ENCODE data around the gene WEE2.
"Not testable (repeated sequence)": the region's sequence is repeated elsewhere in the genome, so short reads cannot be mapped to it uniquely, and the experiment has no call there.

WEE2 gene

GRCh38 chr7:141676618-141677017 is 31.5 kb upstream of the WEE2 start:
- Histone ChIP-seq H3K9me3 (no peaks in the 10 kb centered on the region), H3K36me3 (replicated peaks) (peaks cover 6% of the 10 kb centered on the region; the same call in 1 of the 2 replicates), H3K27me3 (ENCODE audit: low read depth) (no peaks in the 10 kb centered on the region), H3K4me3 (no peak overlapping the region), H3K4me1 (no peaks in the 10 kb centered on the region)
- DNase-seq (ENCODE audit: low spot score in 2 of 2) = no peak
- in situ Hi-C loops (cut with MboI; ENCODE audit: low sequenced_read_pairs) = no loop called here

GRCh38 chr7:141679014-141679413 is 29.1 kb upstream of the WEE2 start:
- no peak overlapping the region for H3K4me3 ChIP-seq
- no peaks in the 10 kb centered on the region for H3K4me1 ChIP-seq
- H3K36me3 ChIP-seq (replicated peaks) = peaks cover 6% of the 10 kb centered on the region; the same call in 1 of the 2 replicates
- H3K27me3 ChIP-seq (ENCODE audit: low read depth) = no peaks in the 10 kb centered on the region
- in situ Hi-C loops (cut with MboI; ENCODE audit: low sequenced_read_pairs) = no loop called here
- no peaks in the 10 kb centered on the region for H3K9me3 ChIP-seq
- no peak for DNase-seq (ENCODE audit: low spot score in 2 of 2)

GRCh38 chr7:141685285-141686023 is 22.7 kb upstream of the WEE2 start:
- in situ Hi-C loops (cut with MboI; ENCODE audit: low sequenced_read_pairs) = no loop called here
- H3K9me3 ChIP-seq = no peaks in the 10 kb centered on the region
- DNase-seq (ENCODE audit: low spot score in 2 of 2) = no peak
- no peak overlapping the region for H3K4me3 ChIP-seq
- H3K27me3 ChIP-seq (ENCODE audit: low read depth) = no peaks in the 10 kb centered on the region
- H3K36me3 ChIP-seq (replicated peaks) = no peaks in the 10 kb centered on the region
- H3K4me1 ChIP-seq = no peaks in the 10 kb centered on the region

- Histone ChIP-seq H3K4me3 (no peak overlapping the region), H3K27me3 (ENCODE audit: low read depth) (no peaks in the 10 kb centered on the region), H3K4me1 (no peaks in the 10 kb centered on the region), H3K36me3 (replicated peaks) (no peaks in the 10 kb centered on the region), H3K9me3 (no peaks in the 10 kb centered on the region)
- in situ Hi-C loops (cut with MboI; ENCODE audit: low sequenced_read_pairs) = no loop called here
- no peak for DNase-seq (ENCODE audit: low spot score in 2 of 2)
These were observed 22.1 kb upstream of the WEE2 start for GRCh38 chr7:141686074-141686473.

GRCh38 chr7:141686670-141687069 is 21.5 kb upstream of the WEE2 start:
- no peak for DNase-seq (ENCODE audit: low spot score in 2 of 2)
- Histone ChIP-seq H3K4me3 (no peak overlapping the region), H3K4me1 (no peaks in the 10 kb centered on the region), H3K36me3 (replicated peaks) (no peaks in the 10 kb centered on the region), H3K27me3 (ENCODE audit: low read depth) (no peaks in the 10 kb centered on the region), H3K9me3 (no peaks in the 10 kb centered on the region)
- in situ Hi-C loops (cut with MboI; ENCODE audit: low sequenced_read_pairs) = no loop called here

- Histone ChIP-seq H3K36me3 (replicated peaks) (no peaks in the 10 kb centered on the region), H3K4me1 (no peaks in the 10 kb centered on the region), H3K4me3 (no peak overlapping the region), H3K27me3 (ENCODE audit: low read depth) (no peaks in the 10 kb centered on the region), H3K9me3 (no peaks in the 10 kb centered on the region)
- no peak for DNase-seq (ENCODE audit: low spot score in 2 of 2)
- in situ Hi-C loops (cut with MboI; ENCODE audit: low sequenced_read_pairs) = no loop called here
These were observed 20.1 kb upstream of the WEE2 start for GRCh38 chr7:141688043-141688442.

- H3K4me1 ChIP-seq; H3K27me3 ChIP-seq (ENCODE audit: low read depth); in situ Hi-C loops (cut with MboI; ENCODE audit: low sequenced_read_pairs); H3K9me3 ChIP-seq; H3K4me3 ChIP-seq; DNase-seq (ENCODE audit: low spot score in 2 of 2); H3K36me3 ChIP-seq (replicated peaks): not testable (repeated sequence)
These were observed 18.9 kb upstream of the WEE2 start for GRCh38 chr7:141689072-141689825.

GRCh38 chr7:141691540-141691939 is 16.6 kb upstream of the WEE2 start:
- in situ Hi-C loops (cut with MboI; ENCODE audit: low sequenced_read_pairs) = no loop called here
- DNase-seq (ENCODE audit: low spot score in 2 of 2) = no peak

GRCh38 chr7:141691961-141692360 is 16.2 kb upstream of the WEE2 start:
- in situ Hi-C loops (cut with MboI; ENCODE audit: low sequenced_read_pairs) = no loop called here
- Histone ChIP-seq H3K27me3 (ENCODE audit: low read depth) (no peaks in the 10 kb centered on the region), H3K4me1 (no peaks in the 10 kb centered on the region), H3K4me3 (no peak overlapping the region), H3K9me3 (no peaks in the 10 kb centered on the region), H3K36me3 (replicated peaks) (no peaks in the 10 kb centered on the region)
- DNase-seq (ENCODE audit: low spot score in 2 of 2) = no peak

More at GRCh38 chr7:141691540-141691939, 16.6 kb upstream of the WEE2 start:
- Histone ChIP-seq H3K4me3 (no peak overlapping the region), H3K9me3 (no peaks in the 10 kb centered on the region), H3K27me3 (ENCODE audit: low read depth) (no peaks in the 10 kb centered on the region), H3K4me1 (no peaks in the 10 kb centered on the region), H3K36me3 (replicated peaks) (no peaks in the 10 kb centered on the region)

- Histone ChIP-seq H3K4me3 (no peak overlapping the region), H3K27me3 (ENCODE audit: low read depth) (no peaks in the 10 kb centered on the region), H3K9me3 (no peaks in the 10 kb centered on the region), H3K36me3 (replicated peaks) (no peaks in the 10 kb centered on the region), H3K4me1 (no peaks in the 10 kb centered on the region)
- in situ Hi-C loops (cut with MboI; ENCODE audit: low sequenced_read_pairs) = no loop called here
- no peak for DNase-seq (ENCODE audit: low spot score in 2 of 2)
These were observed 15.1 kb upstream of the WEE2 start for GRCh38 chr7:141693082-141693481.

GRCh38 chr7:141695803-141696289 is 12.3 kb upstream of the WEE2 start:
- H3K36me3 ChIP-seq (replicated peaks) = no peaks in the 10 kb centered on the region
- H3K9me3 ChIP-seq = no peaks in the 10 kb centered on the region
- H3K27me3 ChIP-seq (ENCODE audit: low read depth) = no peaks in the 10 kb centered on the region
- H3K4me3 ChIP-seq = no peak overlapping the region
- in situ Hi-C loops (cut with MboI; ENCODE audit: low sequenced_read_pairs) = no loop called here
- no peak for DNase-seq (ENCODE audit: low spot score in 2 of 2)
- H3K4me1 ChIP-seq = peaks cover 4% of the 10 kb centered on the region

- H3K36me3 ChIP-seq (replicated peaks) = no peaks in the 10 kb centered on the region
- H3K4me3 ChIP-seq = no peak overlapping the region
- no peaks in the 10 kb centered on the region for H3K27me3 ChIP-seq (ENCODE audit: low read depth)
- no peaks in the 10 kb centered on the region for H3K9me3 ChIP-seq
- no peak for DNase-seq (ENCODE audit: low spot score in 2 of 2)
- peaks cover 6% of the 10 kb centered on the region for H3K4me1 ChIP-seq
- in situ Hi-C loops (cut with MboI; ENCODE audit: low sequenced_read_pairs) = no loop called here
These were observed 11.8 kb upstream of the WEE2 start for GRCh38 chr7:141696348-141696747.

GRCh38 chr7:141697211-141697871 is 10.8 kb upstream of the WEE2 start:
- H3K36me3 ChIP-seq (replicated peaks) = no peaks in the 10 kb centered on the region

More at GRCh38 chr7:141697211-141697871, 10.8 kb upstream of the WEE2 start:
- Histone ChIP-seq H3K4me3 (no peak overlapping the region), H3K4me1 (peaks cover 6% of the 10 kb centered on the region), H3K27me3 (ENCODE audit: low read depth) (no peaks in the 10 kb centered on the region), H3K9me3 (no peaks in the 10 kb centered on the region)
- in situ Hi-C loops (cut with MboI; ENCODE audit: low sequenced_read_pairs) = no loop called here
- no peak for DNase-seq (ENCODE audit: low spot score in 2 of 2)

Data from HAP-1 (cell line).